Muscle of back (tissue), 10 donors: ENCODE data around the gene SERHL2. TPM values are rescaled to one million over a fixed set of nuclear protein-coding genes. Genes with fewer than 3 reads are reported as not detected.

Experiments used
- polyA plus RNA-seq, 10 donors: library from polyadenylated mRNA; unstranded; fragments of 120-200 nt; gene quantifications; one replicate each; pipeline ENCODE4 v1.2.1, GENCODE V29; 2013; ENCODE audit not compliant: insufficient read length in 10 of 10

SERHL2 gene
- polyA plus RNA-seq, 10 donors: 2.0 to 6.5 (median 2.9) TPM

Other genes starting within 250 kb of the SERHL2 start
- 1 to 10 TPM in 2 of 10 donors, under 1 TPM in 8; 0.35 to 1.2 (median 0.88) TPM for gene NFAM1, start 121.6 kb upstream of the SERHL2 start, polyA plus RNA-seq
- gene RRP7A, start 34.2 kb upstream of the SERHL2 start, polyA plus RNA-seq: 10 to 100 TPM; 15.3 to 30.3 (median 19.7) TPM
- gene POLDIP3, start 60.9 kb downstream of the SERHL2 start, polyA plus RNA-seq: 10 to 100 TPM; 51.5 to 65.6 (median 56.9) TPM
- gene ATP5MGL, start 86.6 kb downstream of the SERHL2 start, polyA plus RNA-seq: under 1 TPM in 1 of 10 donors, not detected in 9; 0.31 TPM
- 100 to 1,000 TPM; 125 to 176 (median 146) TPM for gene CYB5R3, start 95.4 kb downstream of the SERHL2 start, polyA plus RNA-seq
- 10 to 100 TPM; 13.5 to 24.5 (median 20.4) TPM for gene A4GALT, start 166.9 kb downstream of the SERHL2 start, polyA plus RNA-seq